HEK293 (cell line): ENCODE data around the gene AGAP1.

Experiments
- CTCF ChIA-PET: fragments of 350-600 bp; formaldehyde crosslinking; extraction: SDS; loops from one replicate; lab custom pipeline; 2021; ENCODE audit warnings: antibody characterized with exemption; lab: Yijun Ruan, JAX
- POLR2A ChIA-PET: fragments of 300-600 bp; formaldehyde crosslinking; extraction: SDS; loops from one replicate; lab custom pipeline; 2020; ENCODE audit warnings: antibody characterized with exemption, inconsistent platforms; lab: Yijun Ruan, JAX
- H3K27ac ChIP-seq: fragments of 200-500 bp; sonication (Bioruptor generic); 2 replicates; pipeline ENCODE4 v1.5.1; 2014; ENCODE audit warnings: low read depth, low read length, control low read depth, inconsistent platforms; ENCODE audit errors: extremely low read depth
- H3K36me3 ChIP-seq, 2 experiments: fragments of 200-500 bp in 1 of 2; sonication (Bioruptor generic) in 1 of 2; 1 replicate in 1 of 2; 2 replicates in 1 of 2; pipeline ENCODE4 v1.5.1; 2014 to 2017; ENCODE audit warnings: inconsistent platforms in 2 of 2, low read length in 2 of 2; ENCODE audit not compliant: control insufficient read depth in 2 of 2, insufficient read depth in 1 of 2
- H3K4me1 ChIP-seq: fragments of 200-500 bp; sonication (Bioruptor generic); 2 replicates; pipeline ENCODE4 v1.5.1; 2014; ENCODE audit warnings: mild to moderate bottlenecking, low read length, inconsistent platforms; ENCODE audit not compliant: control insufficient read depth, insufficient read depth
- H3K4me3 ChIP-seq: 2 replicates; pipeline ENCODE4 v1.5.1; 2011; ENCODE audit warnings: low read depth, mild to moderate bottlenecking, control low read depth, low read length, moderate library complexity
- H3K9me3 ChIP-seq: fragments of 200-500 bp; sonication (Bioruptor generic); 2 replicates; pipeline ENCODE4 v1.5.1; 2014; ENCODE audit warnings: low read depth, low read length, inconsistent platforms; ENCODE audit not compliant: control insufficient read depth, insufficient read depth
- GLIS2 ChIP-seq: fragments of 450-650 bp; formaldehyde crosslinking; IDR thresholded peaks from 2 replicates; pipeline ENCODE4 v1.5.1; 2016; ENCODE audit warnings: missing biosample characterization, missing genetic modification characterization
- PRDM1 ChIP-seq: fragments of 450-650 bp; formaldehyde crosslinking; IDR thresholded peaks from 2 replicates; pipeline ENCODE4; 2016; ENCODE audit warnings: missing biosample characterization, missing genetic modification characterization
- RBAK ChIP-seq: fragments of 450-650 bp; formaldehyde crosslinking; IDR thresholded peaks from 2 replicates; pipeline ENCODE4 v1.5.1; 2016; ENCODE audit warnings: missing biosample characterization, missing genetic modification characterization
- SCRT1 ChIP-seq: fragments of 450-650 bp; formaldehyde crosslinking; IDR thresholded peaks from 2 replicates; pipeline ENCODE4 v1.5.1; 2016; ENCODE audit warnings: missing biosample characterization, missing genetic modification characterization, borderline replicate concordance
- SP7 ChIP-seq: fragments of 450-650 bp; formaldehyde crosslinking; IDR thresholded peaks from 2 replicates; pipeline ENCODE4 v1.5.1; 2016; ENCODE audit warnings: missing biosample characterization, missing genetic modification characterization
- YY1 ChIP-seq: fragments of 450-650 bp; formaldehyde crosslinking; IDR thresholded peaks from 2 replicates; pipeline ENCODE4 v1.5.1; 2018; ENCODE audit warnings: missing biosample characterization, missing genetic modification characterization
- YY2 ChIP-seq: fragments of 450-650 bp; formaldehyde crosslinking; IDR thresholded peaks from 2 replicates; pipeline ENCODE4 v1.5.1; 2016; ENCODE audit warnings: missing biosample characterization, missing genetic modification characterization
- ZBTB1 ChIP-seq: fragments of 450-650 bp; formaldehyde crosslinking; IDR thresholded peaks from 2 replicates; pipeline ENCODE4 v1.5.1; 2016; ENCODE audit warnings: missing biosample characterization, missing genetic modification characterization
- ZBTB8A ChIP-seq: fragments of 450-650 bp; formaldehyde crosslinking; IDR thresholded peaks from 2 replicates; pipeline ENCODE4 v1.5.1; 2016; ENCODE audit warnings: missing biosample characterization, missing genetic modification characterization
- ZNF112 ChIP-seq: fragments of 450-650 bp; formaldehyde crosslinking; IDR thresholded peaks from 2 replicates; pipeline ENCODE4 v1.5.0; 2017; ENCODE audit warnings: missing biosample characterization, missing genetic modification characterization
- ZNF138 ChIP-seq: fragments of 450-650 bp; formaldehyde crosslinking; IDR thresholded peaks from 2 replicates; pipeline ENCODE4 v1.5.1; 2016; ENCODE audit warnings: missing biosample characterization, missing genetic modification characterization, borderline replicate concordance
- ZNF140 ChIP-seq: fragments of 450-650 bp; formaldehyde crosslinking; IDR thresholded peaks from 2 replicates; pipeline ENCODE4 v1.5.1; 2016; ENCODE audit warnings: missing biosample characterization, missing genetic modification characterization
- ZNF23 ChIP-seq: fragments of 450-650 bp; formaldehyde crosslinking; IDR thresholded peaks from 2 replicates; pipeline ENCODE4 v1.5.1; 2016; ENCODE audit warnings: missing biosample characterization, missing genetic modification characterization, borderline replicate concordance
- ZNF239 ChIP-seq: fragments of 450-650 bp; formaldehyde crosslinking; IDR thresholded peaks from 2 replicates; pipeline ENCODE4 v1.5.1; 2016; ENCODE audit warnings: missing biosample characterization, missing genetic modification characterization
- ZNF24 ChIP-seq: fragments of 450-650 bp; formaldehyde crosslinking; IDR thresholded peaks from 2 replicates; pipeline ENCODE4 v1.5.1; 2016; ENCODE audit warnings: missing biosample characterization, missing genetic modification characterization
- ZNF248 ChIP-seq: fragments of 450-650 bp; formaldehyde crosslinking; IDR thresholded peaks from 2 replicates; pipeline ENCODE4 v1.5.1; 2017; ENCODE audit warnings: missing biosample characterization, missing genetic modification characterization
- ZNF366 ChIP-seq: fragments of 450-650 bp; formaldehyde crosslinking; conservative IDR thresholded peaks from 2 replicates; pipeline ENCODE4 v1.5.1; 2016; ENCODE audit warnings: missing biosample characterization, missing genetic modification characterization
- ZNF48 ChIP-seq: fragments of 450-650 bp; formaldehyde crosslinking; IDR thresholded peaks from 2 replicates; pipeline ENCODE4 v1.5.1; 2016; ENCODE audit warnings: missing biosample characterization, missing genetic modification characterization
- ZNF501 ChIP-seq: fragments of 450-650 bp; formaldehyde crosslinking; IDR thresholded peaks from 2 replicates; pipeline ENCODE4 v1.5.1; 2016; ENCODE audit warnings: missing biosample characterization, missing genetic modification characterization
- ZNF510 ChIP-seq: fragments of 450-650 bp; formaldehyde crosslinking; IDR thresholded peaks from 2 replicates; pipeline ENCODE4 v1.5.1; 2018; ENCODE audit warnings: mild to moderate bottlenecking, missing genetic modification characterization, missing biosample characterization; ENCODE audit not compliant: insufficient replicate concordance
- ZNF560 ChIP-seq: fragments of 450-650 bp; formaldehyde crosslinking; IDR thresholded peaks from 2 replicates; pipeline ENCODE4 v1.5.1; 2017; ENCODE audit warnings: missing biosample characterization, missing genetic modification characterization, borderline replicate concordance
- ZNF707 ChIP-seq: fragments of 450-650 bp; formaldehyde crosslinking; IDR thresholded peaks from 2 replicates; pipeline ENCODE4 v1.5.1; 2016; ENCODE audit warnings: missing biosample characterization, missing genetic modification characterization
- ZNF843 ChIP-seq: fragments of 450-650 bp; formaldehyde crosslinking; IDR thresholded peaks from 2 replicates; pipeline ENCODE4 v1.5.1; 2016; ENCODE audit warnings: missing biosample characterization, missing genetic modification characterization
- ZSCAN16 ChIP-seq: fragments of 450-650 bp; formaldehyde crosslinking; IDR thresholded peaks from 2 replicates; pipeline ENCODE4 v1.5.1; 2016; ENCODE audit warnings: missing biosample characterization, missing genetic modification characterization
- TF ChIP-seq, protein P1 (sequence below): fragments of 450-650 bp; formaldehyde crosslinking; IDR thresholded peaks from 2 replicates; pipeline ENCODE4 v1.5.1; 2017; ENCODE audit warnings: missing biosample characterization, missing genetic modification characterization
- TF ChIP-seq, protein P2 (sequence below): IDR thresholded peaks from 2 replicates; pipeline ENCODE4 v1.6.1; 2011; ENCODE audit warnings: mild to moderate bottlenecking, low read depth, low read length, borderline replicate concordance
- TF ChIP-seq, protein P3 (sequence below): fragments of 450-650 bp; formaldehyde crosslinking; IDR thresholded peaks from 2 replicates; pipeline ENCODE4 v1.5.1; 2016; ENCODE audit warnings: missing biosample characterization, missing genetic modification characterization
- TF ChIP-seq, protein P4 (sequence below): fragments of 450-650 bp; formaldehyde crosslinking; IDR thresholded peaks from 2 replicates; pipeline ENCODE4 v1.5.1; 2017; ENCODE audit warnings: missing biosample characterization, missing genetic modification characterization

AGAP1 gene

DNA sequence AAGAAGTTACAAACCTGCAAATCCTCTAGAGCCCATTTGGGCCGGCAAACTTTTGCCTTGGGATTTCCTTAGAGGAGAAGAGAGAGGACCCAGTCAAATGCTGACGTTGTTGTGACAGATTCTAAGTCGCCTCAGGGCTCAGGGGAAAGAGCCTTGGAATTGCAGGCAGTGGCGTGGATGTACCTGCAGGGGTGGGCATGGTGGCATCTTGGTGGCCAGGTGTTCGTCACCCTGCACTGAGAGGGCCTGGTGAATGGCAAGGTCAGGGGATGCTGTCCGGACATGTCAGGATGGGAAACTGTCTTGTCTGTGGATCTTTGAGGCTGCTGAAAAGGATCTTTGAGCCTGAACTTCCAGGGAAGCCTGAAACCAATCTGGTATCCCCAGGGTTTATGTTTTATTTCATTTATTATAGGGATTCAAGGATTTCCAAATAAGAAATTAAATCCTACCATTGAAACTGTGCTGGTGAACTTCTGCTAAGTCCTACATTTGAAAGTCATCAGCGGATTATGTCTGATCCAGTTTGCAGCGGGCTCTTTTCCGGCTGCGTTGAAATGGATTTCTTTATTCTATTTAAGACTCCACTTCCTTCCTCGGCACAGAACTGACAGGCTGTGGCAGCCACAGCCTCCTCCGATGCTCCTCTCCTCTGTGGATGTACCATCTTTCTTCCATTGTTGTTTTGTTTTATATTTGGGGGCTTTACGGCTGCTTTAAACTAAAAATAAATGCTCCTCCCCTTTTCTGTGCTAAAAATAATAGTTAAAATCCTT, 207.6 kb downstream of the AGAP1 start:
- no peak for TF ChIP-seq RBAK
- TF ChIP-seq, protein P1, sequence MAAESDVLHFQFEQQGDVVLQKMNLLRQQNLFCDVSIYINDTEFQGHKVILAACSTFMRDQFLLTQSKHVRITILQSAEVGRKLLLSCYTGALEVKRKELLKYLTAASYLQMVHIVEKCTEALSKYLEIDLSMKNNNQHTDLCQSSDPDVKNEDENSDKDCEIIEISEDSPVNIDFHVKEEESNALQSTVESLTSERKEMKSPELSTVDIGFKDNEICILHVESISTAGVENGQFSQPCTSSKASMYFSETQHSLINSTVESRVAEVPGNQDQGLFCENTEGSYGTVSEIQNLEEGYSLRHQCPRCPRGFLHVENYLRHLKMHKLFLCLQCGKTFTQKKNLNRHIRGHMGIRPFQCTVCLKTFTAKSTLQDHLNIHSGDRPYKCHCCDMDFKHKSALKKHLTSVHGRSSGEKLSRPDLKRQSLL (tag by site-specific recombination): no peak
- CTCF ChIA-PET: no interaction called here
- Histone ChIP-seq H3K27ac (no peak overlapping the region), H3K9me3 (no peaks in the 10 kb centered on the region), H3K4me3 (no peak overlapping the region), H3K36me3 (no peaks in the 10 kb centered on the region), H3K4me1 (0 out of 2 replicates have a peak, but pooled peaks cover 3% of the 10 kb centered on the region)
- POLR2A ChIA-PET: no interaction called here

DNA sequence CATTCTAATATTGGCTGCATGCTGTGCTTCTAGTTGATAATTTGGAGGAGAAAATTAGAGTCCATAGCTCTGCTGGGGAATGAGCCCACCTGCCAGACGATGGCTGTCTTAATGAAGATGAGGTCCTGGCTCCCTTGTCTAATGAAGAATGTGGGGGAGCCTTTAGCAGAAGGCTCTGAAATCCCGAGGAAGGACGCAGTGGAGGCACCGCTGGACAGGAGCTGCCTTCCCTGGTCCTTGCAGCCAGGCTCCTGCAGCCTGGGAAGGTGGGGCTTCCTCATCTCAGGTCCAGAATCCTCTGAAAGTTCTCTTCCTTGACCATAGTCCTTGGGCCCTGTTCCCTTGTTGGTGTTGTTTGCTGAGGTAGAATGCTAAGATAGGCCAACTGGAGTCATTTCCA, 208.3 kb downstream of the AGAP1 start:
- TF ChIP-seq, protein P2, sequence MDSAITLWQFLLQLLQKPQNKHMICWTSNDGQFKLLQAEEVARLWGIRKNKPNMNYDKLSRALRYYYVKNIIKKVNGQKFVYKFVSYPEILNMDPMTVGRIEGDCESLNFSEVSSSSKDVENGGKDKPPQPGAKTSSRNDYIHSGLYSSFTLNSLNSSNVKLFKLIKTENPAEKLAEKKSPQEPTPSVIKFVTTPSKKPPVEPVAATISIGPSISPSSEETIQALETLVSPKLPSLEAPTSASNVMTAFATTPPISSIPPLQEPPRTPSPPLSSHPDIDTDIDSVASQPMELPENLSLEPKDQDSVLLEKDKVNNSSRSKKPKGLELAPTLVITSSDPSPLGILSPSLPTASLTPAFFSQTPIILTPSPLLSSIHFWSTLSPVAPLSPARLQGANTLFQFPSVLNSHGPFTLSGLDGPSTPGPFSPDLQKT: no peak
- TF ChIP-seq ZNF366 (tag by site-specific recombination) (no peak), ZNF23 (no peak), PRDM1 (tag by site-specific recombination) (no peak), ZNF138 (no peak), ZNF248 (no peak), YY1 (tag by site-specific recombination) (no peak), SP7 (tag by site-specific recombination) (no peak), ZBTB8A (tag by site-specific recombination) (no peak), ZNF843 (tag by site-specific recombination) (no peak), YY2 (tag by site-specific recombination) (no peak), ZNF24 (no peak), ZNF239 (tag by site-specific recombination) (no peak), SCRT1 (tag by site-specific recombination) (no peak), ZNF560 (tag by site-specific recombination) (no peak), GLIS2 (tag by site-specific recombination) (no peak)
- TF ChIP-seq, protein P3, sequence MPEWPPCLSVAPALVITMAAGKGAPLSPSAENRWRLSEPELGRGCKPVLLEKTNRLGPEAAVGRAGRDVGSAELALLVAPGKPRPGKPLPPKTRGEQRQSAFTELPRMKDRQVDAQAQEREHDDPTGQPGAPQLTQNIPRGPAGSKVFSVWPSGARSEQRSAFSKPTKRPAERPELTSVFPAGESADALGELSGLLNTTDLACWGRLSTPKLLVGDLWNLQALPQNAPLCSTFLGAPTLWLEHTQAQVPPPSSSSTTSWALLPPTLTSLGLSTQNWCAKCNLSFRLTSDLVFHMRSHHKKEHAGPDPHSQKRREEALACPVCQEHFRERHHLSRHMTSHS: no peak
- CTCF ChIA-PET: no interaction called here
- Histone ChIP-seq H3K27ac (no peak overlapping the region), H3K4me1 (0 out of 2 replicates have a peak, but pooled peaks cover 3% of the 10 kb centered on the region), H3K36me3 (no peaks in the 10 kb centered on the region), H3K4me3 (no peak overlapping the region), H3K9me3 (no peaks in the 10 kb centered on the region)
- POLR2A ChIA-PET: no interaction called here

DNA sequence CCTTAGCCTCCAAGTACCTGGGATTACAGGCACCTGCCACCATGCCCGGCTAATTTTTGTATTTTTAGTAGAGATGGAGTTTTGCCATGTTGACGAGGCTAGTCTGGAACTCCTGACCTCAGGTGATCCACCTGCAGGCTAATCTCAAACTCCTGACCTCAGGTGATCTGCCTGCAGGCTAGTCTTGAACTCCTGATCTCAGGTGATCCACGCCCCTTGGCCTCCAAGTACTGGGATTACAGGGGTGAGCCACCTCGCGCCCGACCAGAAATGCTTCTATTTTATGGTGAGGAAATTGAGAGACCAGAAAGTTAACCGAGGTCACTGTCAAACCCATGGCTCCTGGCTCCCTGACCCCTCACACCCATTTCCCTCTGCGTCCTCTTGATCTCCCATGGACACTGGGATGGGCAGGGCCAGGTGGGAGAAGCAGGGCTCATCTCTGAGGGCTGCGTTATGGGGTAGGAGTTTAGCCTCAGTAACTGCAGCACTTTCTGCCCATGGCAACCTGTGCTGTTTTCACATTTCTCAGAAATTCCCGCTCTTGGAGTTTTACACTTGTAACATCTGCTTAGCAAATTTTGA, 210.0 kb downstream of the AGAP1 start:
- ChIA-PET CTCF (interaction anchor here (0.7 kb wide), 1 partner anchor 26 kb away, joined by 3 read pairs; no protein-coding TSS in a partner anchor), POLR2A (no interaction called here)
- Histone ChIP-seq H3K36me3 (peaks cover 0 to 1% of the 10 kb centered on the region in 2 experiments; a peak in 1 of 3 replicates), H3K4me3 (no peak overlapping the region), H3K4me1 (0 out of 2 replicates have a peak, but pooled peaks cover 3% of the 10 kb centered on the region), H3K9me3 (no peaks in the 10 kb centered on the region), H3K27ac (no peak overlapping the region)
- TF ChIP-seq ZNF140 (tag by site-specific recombination) (no peak), RBAK (no peak), ZNF48 (tag by site-specific recombination) (no peak), ZBTB1 (no peak), ZNF112 (tag by site-specific recombination) (no peak), ZNF707 (tag by site-specific recombination) (no peak), ZNF501 (tag by site-specific recombination) (no peak), ZSCAN16 (no peak), ZNF366 (tag by site-specific recombination) (no peak), ZNF510 (no peak)
- TF ChIP-seq, protein P4, sequence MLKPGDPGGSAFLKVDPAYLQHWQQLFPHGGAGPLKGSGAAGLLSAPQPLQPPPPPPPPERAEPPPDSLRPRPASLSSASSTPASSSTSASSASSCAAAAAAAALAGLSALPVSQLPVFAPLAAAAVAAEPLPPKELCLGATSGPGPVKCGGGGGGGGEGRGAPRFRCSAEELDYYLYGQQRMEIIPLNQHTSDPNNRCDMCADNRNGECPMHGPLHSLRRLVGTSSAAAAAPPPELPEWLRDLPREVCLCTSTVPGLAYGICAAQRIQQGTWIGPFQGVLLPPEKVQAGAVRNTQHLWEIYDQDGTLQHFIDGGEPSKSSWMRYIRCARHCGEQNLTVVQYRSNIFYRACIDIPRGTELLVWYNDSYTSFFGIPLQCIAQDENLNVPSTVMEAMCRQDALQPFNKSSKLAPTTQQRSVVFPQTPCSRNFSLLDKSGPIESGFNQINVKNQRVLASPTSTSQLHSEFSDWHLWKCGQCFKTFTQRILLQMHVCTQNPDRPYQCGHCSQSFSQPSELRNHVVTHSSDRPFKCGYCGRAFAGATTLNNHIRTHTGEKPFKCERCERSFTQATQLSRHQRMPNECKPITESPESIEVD (tag by site-specific recombination): no peak
